Sigmoid colon (tissue), 4 donors: ENCODE results near the gene ATF5.

ENCODE experiments used
- EP300 ChIP-seq, 4 donors: sonication (generic); formaldehyde crosslinking; IDR thresholded peaks; one replicate each; pipeline ENCODE4 v1.6.1; 2017; ENCODE audit warnings: antibody characterized with exemption in 4 of 4
- POLR2A ChIP-seq, 2 donors: fragments of 450-650 bp; IDR thresholded peaks; one replicate each; pipeline ENCODE4 v1.6.1; 2016; ENCODE audit warnings: antibody characterized with exemption in 2 of 2, mild to moderate bottlenecking in 2 of 2, moderate library complexity in 2 of 2
- POLR2AphosphoS5 ChIP-seq, 4 donors: sonication (generic); formaldehyde crosslinking; IDR thresholded peaks; one replicate each; pipeline ENCODE4 v1.6.1; 2017; ENCODE audit warnings: antibody characterized with exemption in 4 of 4
- TF ChIP-seq, protein P1 (sequence below), 4 experiments: fragments of 450-650 bp in 3 of 4; fragments of 200-600 bp in 1 of 4; IDR thresholded peaks; one replicate each; pipeline ENCODE4 v1.5.1; 2016 to 2019; ENCODE audit warnings: antibody characterized with exemption in 4 of 4, mild to moderate bottlenecking in 3 of 4, moderate library complexity in 2 of 4

- TF ChIP-seq, protein P1, sequence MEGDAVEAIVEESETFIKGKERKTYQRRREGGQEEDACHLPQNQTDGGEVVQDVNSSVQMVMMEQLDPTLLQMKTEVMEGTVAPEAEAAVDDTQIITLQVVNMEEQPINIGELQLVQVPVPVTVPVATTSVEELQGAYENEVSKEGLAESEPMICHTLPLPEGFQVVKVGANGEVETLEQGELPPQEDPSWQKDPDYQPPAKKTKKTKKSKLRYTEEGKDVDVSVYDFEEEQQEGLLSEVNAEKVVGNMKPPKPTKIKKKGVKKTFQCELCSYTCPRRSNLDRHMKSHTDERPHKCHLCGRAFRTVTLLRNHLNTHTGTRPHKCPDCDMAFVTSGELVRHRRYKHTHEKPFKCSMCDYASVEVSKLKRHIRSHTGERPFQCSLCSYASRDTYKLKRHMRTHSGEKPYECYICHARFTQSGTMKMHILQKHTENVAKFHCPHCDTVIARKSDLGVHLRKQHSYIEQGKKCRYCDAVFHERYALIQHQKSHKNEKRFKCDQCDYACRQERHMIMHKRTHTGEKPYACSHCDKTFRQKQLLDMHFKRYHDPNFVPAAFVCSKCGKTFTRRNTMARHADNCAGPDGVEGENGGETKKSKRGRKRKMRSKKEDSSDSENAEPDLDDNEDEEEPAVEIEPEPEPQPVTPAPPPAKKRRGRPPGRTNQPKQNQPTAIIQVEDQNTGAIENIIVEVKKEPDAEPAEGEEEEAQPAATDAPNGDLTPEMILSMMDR (IDR thresholded peaks at IDR 0.05) = no peak
- TF ChIP-seq POLR2A (IDR thresholded peaks at IDR 0.05) = no peak
- TF ChIP-seq EP300 (IDR thresholded peaks at IDR 0.05) = no peak
- no peak for TF ChIP-seq POLR2AphosphoS5 (IDR thresholded peaks at IDR 0.05)
Observed at GRCh38 chr19:49916839-49917733, 11.9 kb upstream of the ATF5 start.
